Suprapubic skin (tissue), 4 donors: ENCODE data around the gene KLF7.

Experiments
- EP300 ChIP-seq: sonication (generic); formaldehyde crosslinking; IDR thresholded peaks from one replicate; pipeline ENCODE4 v1.6.1; 2017; ENCODE audit warnings: antibody characterized with exemption
- POLR2A ChIP-seq, 2 donors: fragments of 450-650 bp; IDR thresholded peaks; one replicate each; pipeline ENCODE4 v1.6.1; 2017; ENCODE audit warnings: antibody characterized with exemption in 2 of 2, mild to moderate bottlenecking in 2 of 2, moderate library complexity in 2 of 2
- POLR2AphosphoS5 ChIP-seq, 3 donors: sonication (generic); formaldehyde crosslinking; IDR thresholded peaks; one replicate each; pipeline ENCODE4 v1.6.1; 2017; ENCODE audit warnings: antibody characterized with exemption in 3 of 3
- TF ChIP-seq, protein P1 (sequence below), 2 donors: fragments of 200-600 bp in 1 of 2; fragments of 450-650 bp in 1 of 2; sonication (generic) in 1 of 2; IDR thresholded peaks; one replicate each; pipeline ENCODE4 v1.5.1; 2016 to 2019; ENCODE audit warnings: antibody characterized with exemption in 2 of 2, mild to moderate bottlenecking in 1 of 2, moderate library complexity in 1 of 2

DNA sequence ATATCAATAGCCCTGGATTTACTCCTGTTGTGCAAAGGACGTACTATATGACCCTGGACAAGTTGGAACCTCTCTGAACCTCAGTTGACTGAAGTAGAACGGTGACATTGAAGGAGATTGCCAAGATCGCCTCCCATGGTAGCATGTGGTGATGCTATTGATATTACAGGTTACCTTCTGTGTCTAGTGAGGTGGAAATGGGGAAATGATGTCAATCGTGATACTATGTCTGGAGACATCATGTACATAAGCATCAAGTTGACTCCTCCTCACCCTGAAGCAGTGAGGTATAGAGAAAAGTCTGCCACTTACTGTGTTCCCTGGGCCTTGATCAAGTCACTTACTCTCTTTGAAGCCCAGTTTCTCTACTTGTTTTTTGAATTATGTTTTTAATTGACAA, 93.9 kb downstream of the KLF7 start:
- TF ChIP-seq, protein P1, sequence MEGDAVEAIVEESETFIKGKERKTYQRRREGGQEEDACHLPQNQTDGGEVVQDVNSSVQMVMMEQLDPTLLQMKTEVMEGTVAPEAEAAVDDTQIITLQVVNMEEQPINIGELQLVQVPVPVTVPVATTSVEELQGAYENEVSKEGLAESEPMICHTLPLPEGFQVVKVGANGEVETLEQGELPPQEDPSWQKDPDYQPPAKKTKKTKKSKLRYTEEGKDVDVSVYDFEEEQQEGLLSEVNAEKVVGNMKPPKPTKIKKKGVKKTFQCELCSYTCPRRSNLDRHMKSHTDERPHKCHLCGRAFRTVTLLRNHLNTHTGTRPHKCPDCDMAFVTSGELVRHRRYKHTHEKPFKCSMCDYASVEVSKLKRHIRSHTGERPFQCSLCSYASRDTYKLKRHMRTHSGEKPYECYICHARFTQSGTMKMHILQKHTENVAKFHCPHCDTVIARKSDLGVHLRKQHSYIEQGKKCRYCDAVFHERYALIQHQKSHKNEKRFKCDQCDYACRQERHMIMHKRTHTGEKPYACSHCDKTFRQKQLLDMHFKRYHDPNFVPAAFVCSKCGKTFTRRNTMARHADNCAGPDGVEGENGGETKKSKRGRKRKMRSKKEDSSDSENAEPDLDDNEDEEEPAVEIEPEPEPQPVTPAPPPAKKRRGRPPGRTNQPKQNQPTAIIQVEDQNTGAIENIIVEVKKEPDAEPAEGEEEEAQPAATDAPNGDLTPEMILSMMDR (IDR thresholded peaks at IDR 0.05) = no peak
- no peak for TF ChIP-seq POLR2A (IDR thresholded peaks at IDR 0.05)
- no peak for TF ChIP-seq POLR2AphosphoS5 (IDR thresholded peaks at IDR 0.05)
- no peak for TF ChIP-seq EP300
